WTC11 (cell line): ENCODE data around the gene PMEPA1.
A peak's percentile ranks its signal among the peaks of the same experiment; 100 is the strongest.

Experiments
- CREM ChIP-seq: sonication (generic); formaldehyde crosslinking; IDR thresholded peaks from 2 replicates; pipeline ENCODE4 v1.8.1; 2022; ENCODE audit warnings: mild to moderate bottlenecking, missing genetic modification reagents, moderate library complexity
- GABPB1 ChIP-seq: sonication (generic); formaldehyde crosslinking; IDR thresholded peaks from 2 replicates; pipeline ENCODE4 v1.8.1; 2023; ENCODE audit warnings: mild to moderate bottlenecking, missing genetic modification reagents
- NFYB ChIP-seq: sonication (generic); formaldehyde crosslinking; conservative IDR thresholded peaks from 2 replicates; pipeline ENCODE4 v1.8.0; 2022; ENCODE audit warnings: low read depth, missing genetic modification reagents
- ZBTB21 ChIP-seq: sonication (generic); formaldehyde crosslinking; IDR thresholded peaks from 2 replicates; pipeline ENCODE4 v1.8.1; 2023; ENCODE audit warnings: mild to moderate bottlenecking, missing genetic modification reagents, borderline replicate concordance
- ZNF138 ChIP-seq: sonication (generic); formaldehyde crosslinking; conservative IDR thresholded peaks from 2 replicates; pipeline ENCODE4 v1.8.1; 2022; ENCODE audit warnings: mild to moderate bottlenecking, moderate library complexity, missing genetic modification reagents
- ZNF396 ChIP-seq: fragments of 250-450 bp; sonication (Bioruptor Pico); IDR thresholded peaks from 2 replicates; pipeline ENCODE4 v1.8.0; 2021; ENCODE audit warnings: mild to moderate bottlenecking, moderate library complexity, borderline replicate concordance
- TF ChIP-seq, protein P1 (sequence below): sonication (generic); formaldehyde crosslinking; IDR thresholded peaks from 2 replicates; pipeline ENCODE4 v1.8.0; 2023; ENCODE audit warnings: missing genetic modification reagents, mild to moderate bottlenecking, borderline replicate concordance
- TF ChIP-seq, protein P2 (sequence below): sonication (generic); formaldehyde crosslinking; IDR thresholded peaks from 2 replicates; pipeline ENCODE4 v1.8.1; 2022; ENCODE audit warnings: low read depth, missing genetic modification reagents, borderline replicate concordance
- TF ChIP-seq, protein P3 (sequence below): fragments of 250-450 bp; sonication (Bioruptor Pico); IDR thresholded peaks from 2 replicates; pipeline ENCODE4 v1.9.0; 2021; ENCODE audit warnings: mild to moderate bottlenecking
- TF ChIP-seq, protein P4 (sequence below): sonication (generic); formaldehyde crosslinking; IDR thresholded peaks from 2 replicates; pipeline ENCODE4 v1.8.1; 2023; ENCODE audit warnings: mild to moderate bottlenecking, missing genetic modification reagents, moderate library complexity
- TF ChIP-seq, protein P5 (sequence below): fragments of 200-600 bp; IDR thresholded peaks from 2 replicates; pipeline ENCODE4 v1.8.0; 2022; ENCODE audit warnings: antibody characterized with exemption
- TF ChIP-seq, protein P6 (sequence below): sonication (generic); formaldehyde crosslinking; IDR thresholded peaks from 2 replicates; pipeline ENCODE4 v1.8.0; 2022; ENCODE audit warnings: missing genetic modification reagents
- TF ChIP-seq, protein P7 (sequence below): sonication (generic); formaldehyde crosslinking; IDR thresholded peaks from 2 replicates; pipeline ENCODE4 v1.8.0; 2023; ENCODE audit warnings: missing genetic modification reagents

DNA sequence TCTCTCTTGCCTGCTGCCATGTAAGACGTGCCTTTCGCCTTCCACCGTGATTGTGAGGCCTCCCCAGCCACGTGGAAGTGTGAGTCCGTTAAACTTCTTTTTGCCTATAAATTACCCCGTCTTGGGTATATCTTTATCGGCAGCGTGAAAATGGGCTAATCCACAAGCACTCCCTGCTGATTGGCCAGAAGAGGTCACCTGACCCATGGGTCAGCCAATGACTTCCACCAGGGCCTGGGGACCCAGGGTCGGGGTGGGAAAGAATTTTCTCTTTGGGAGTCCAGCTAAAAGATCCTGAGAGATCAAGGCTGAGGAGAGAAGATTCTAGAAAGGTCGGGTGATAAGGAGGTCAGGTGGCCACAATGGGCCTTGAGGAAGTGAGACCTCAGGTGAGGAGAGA is 106.7 kb downstream of the PMEPA1 start:
- TF ChIP-seq, protein P1, sequence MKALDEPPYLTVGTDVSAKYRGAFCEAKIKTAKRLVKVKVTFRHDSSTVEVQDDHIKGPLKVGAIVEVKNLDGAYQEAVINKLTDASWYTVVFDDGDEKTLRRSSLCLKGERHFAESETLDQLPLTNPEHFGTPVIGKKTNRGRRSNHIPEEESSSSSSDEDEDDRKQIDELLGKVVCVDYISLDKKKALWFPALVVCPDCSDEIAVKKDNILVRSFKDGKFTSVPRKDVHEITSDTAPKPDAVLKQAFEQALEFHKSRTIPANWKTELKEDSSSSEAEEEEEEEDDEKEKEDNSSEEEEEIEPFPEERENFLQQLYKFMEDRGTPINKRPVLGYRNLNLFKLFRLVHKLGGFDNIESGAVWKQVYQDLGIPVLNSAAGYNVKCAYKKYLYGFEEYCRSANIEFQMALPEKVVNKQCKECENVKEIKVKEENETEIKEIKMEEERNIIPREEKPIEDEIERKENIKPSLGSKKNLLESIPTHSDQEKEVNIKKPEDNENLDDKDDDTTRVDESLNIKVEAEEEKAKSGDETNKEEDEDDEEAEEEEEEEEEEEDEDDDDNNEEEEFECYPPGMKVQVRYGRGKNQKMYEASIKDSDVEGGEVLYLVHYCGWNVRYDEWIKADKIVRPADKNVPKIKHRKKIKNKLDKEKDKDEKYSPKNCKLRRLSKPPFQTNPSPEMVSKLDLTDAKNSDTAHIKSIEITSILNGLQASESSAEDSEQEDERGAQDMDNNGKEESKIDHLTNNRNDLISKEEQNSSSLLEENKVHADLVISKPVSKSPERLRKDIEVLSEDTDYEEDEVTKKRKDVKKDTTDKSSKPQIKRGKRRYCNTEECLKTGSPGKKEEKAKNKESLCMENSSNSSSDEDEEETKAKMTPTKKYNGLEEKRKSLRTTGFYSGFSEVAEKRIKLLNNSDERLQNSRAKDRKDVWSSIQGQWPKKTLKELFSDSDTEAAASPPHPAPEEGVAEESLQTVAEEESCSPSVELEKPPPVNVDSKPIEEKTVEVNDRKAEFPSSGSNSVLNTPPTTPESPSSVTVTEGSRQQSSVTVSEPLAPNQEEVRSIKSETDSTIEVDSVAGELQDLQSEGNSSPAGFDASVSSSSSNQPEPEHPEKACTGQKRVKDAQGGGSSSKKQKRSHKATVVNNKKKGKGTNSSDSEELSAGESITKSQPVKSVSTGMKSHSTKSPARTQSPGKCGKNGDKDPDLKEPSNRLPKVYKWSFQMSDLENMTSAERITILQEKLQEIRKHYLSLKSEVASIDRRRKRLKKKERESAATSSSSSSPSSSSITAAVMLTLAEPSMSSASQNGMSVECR (CRISPR knock-in tag), result no peak
- TF ChIP-seq ZNF396 (CRISPR knock-in tag) (no peak), NFYB (CRISPR knock-in tag) (no peak), ZNF138 (CRISPR knock-in tag) (no peak), GABPB1 (CRISPR knock-in tag) (no peak), CREM (CRISPR knock-in tag) (no peak), ZBTB21 (CRISPR knock-in tag) (no peak)
- TF ChIP-seq, protein P2, sequence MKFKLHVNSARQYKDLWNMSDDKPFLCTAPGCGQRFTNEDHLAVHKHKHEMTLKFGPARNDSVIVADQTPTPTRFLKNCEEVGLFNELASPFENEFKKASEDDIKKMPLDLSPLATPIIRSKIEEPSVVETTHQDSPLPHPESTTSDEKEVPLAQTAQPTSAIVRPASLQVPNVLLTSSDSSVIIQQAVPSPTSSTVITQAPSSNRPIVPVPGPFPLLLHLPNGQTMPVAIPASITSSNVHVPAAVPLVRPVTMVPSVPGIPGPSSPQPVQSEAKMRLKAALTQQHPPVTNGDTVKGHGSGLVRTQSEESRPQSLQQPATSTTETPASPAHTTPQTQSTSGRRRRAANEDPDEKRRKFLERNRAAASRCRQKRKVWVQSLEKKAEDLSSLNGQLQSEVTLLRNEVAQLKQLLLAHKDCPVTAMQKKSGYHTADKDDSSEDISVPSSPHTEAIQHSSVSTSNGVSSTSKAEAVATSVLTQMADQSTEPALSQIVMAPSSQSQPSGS, result no peak
- TF ChIP-seq, protein P3, sequence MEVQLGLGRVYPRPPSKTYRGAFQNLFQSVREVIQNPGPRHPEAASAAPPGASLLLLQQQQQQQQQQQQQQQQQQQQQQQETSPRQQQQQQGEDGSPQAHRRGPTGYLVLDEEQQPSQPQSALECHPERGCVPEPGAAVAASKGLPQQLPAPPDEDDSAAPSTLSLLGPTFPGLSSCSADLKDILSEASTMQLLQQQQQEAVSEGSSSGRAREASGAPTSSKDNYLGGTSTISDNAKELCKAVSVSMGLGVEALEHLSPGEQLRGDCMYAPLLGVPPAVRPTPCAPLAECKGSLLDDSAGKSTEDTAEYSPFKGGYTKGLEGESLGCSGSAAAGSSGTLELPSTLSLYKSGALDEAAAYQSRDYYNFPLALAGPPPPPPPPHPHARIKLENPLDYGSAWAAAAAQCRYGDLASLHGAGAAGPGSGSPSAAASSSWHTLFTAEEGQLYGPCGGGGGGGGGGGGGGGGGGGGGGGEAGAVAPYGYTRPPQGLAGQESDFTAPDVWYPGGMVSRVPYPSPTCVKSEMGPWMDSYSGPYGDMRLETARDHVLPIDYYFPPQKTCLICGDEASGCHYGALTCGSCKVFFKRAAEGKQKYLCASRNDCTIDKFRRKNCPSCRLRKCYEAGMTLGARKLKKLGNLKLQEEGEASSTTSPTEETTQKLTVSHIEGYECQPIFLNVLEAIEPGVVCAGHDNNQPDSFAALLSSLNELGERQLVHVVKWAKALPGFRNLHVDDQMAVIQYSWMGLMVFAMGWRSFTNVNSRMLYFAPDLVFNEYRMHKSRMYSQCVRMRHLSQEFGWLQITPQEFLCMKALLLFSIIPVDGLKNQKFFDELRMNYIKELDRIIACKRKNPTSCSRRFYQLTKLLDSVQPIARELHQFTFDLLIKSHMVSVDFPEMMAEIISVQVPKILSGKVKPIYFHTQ, result no peak
- TF ChIP-seq, protein P4, sequence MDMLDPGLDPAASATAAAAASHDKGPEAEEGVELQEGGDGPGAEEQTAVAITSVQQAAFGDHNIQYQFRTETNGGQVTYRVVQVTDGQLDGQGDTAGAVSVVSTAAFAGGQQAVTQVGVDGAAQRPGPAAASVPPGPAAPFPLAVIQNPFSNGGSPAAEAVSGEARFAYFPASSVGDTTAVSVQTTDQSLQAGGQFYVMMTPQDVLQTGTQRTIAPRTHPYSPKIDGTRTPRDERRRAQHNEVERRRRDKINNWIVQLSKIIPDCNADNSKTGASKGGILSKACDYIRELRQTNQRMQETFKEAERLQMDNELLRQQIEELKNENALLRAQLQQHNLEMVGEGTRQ (CRISPR knock-in tag), result peak; percentile 52
- TF ChIP-seq, protein P5, sequence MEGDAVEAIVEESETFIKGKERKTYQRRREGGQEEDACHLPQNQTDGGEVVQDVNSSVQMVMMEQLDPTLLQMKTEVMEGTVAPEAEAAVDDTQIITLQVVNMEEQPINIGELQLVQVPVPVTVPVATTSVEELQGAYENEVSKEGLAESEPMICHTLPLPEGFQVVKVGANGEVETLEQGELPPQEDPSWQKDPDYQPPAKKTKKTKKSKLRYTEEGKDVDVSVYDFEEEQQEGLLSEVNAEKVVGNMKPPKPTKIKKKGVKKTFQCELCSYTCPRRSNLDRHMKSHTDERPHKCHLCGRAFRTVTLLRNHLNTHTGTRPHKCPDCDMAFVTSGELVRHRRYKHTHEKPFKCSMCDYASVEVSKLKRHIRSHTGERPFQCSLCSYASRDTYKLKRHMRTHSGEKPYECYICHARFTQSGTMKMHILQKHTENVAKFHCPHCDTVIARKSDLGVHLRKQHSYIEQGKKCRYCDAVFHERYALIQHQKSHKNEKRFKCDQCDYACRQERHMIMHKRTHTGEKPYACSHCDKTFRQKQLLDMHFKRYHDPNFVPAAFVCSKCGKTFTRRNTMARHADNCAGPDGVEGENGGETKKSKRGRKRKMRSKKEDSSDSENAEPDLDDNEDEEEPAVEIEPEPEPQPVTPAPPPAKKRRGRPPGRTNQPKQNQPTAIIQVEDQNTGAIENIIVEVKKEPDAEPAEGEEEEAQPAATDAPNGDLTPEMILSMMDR, result no peak
- TF ChIP-seq, protein P6, sequence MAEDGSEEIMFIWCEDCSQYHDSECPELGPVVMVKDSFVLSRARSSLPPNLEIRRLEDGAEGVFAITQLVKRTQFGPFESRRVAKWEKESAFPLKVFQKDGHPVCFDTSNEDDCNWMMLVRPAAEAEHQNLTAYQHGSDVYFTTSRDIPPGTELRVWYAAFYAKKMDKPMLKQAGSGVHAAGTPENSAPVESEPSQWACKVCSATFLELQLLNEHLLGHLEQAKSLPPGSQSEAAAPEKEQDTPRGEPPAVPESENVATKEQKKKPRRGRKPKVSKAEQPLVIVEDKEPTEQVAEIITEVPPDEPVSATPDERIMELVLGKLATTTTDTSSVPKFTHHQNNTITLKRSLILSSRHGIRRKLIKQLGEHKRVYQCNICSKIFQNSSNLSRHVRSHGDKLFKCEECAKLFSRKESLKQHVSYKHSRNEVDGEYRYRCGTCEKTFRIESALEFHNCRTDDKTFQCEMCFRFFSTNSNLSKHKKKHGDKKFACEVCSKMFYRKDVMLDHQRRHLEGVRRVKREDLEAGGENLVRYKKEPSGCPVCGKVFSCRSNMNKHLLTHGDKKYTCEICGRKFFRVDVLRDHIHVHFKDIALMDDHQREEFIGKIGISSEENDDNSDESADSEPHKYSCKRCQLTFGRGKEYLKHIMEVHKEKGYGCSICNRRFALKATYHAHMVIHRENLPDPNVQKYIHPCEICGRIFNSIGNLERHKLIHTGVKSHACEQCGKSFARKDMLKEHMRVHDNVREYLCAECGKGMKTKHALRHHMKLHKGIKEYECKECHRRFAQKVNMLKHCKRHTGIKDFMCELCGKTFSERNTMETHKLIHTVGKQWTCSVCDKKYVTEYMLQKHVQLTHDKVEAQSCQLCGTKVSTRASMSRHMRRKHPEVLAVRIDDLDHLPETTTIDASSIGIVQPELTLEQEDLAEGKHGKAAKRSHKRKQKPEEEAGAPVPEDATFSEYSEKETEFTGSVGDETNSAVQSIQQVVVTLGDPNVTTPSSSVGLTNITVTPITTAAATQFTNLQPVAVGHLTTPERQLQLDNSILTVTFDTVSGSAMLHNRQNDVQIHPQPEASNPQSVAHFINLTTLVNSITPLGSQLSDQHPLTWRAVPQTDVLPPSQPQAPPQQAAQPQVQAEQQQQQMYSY (CRISPR knock-in tag), result no peak
- TF ChIP-seq, protein P7, sequence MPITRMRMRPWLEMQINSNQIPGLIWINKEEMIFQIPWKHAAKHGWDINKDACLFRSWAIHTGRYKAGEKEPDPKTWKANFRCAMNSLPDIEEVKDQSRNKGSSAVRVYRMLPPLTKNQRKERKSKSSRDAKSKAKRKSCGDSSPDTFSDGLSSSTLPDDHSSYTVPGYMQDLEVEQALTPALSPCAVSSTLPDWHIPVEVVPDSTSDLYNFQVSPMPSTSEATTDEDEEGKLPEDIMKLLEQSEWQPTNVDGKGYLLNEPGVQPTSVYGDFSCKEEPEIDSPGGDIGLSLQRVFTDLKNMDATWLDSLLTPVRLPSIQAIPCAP (CRISPR knock-in tag), result no peak
